ENCODE data around the gene KCTD8. TPM values are rescaled to one million over a fixed set of nuclear protein-coding genes. Genes with fewer than 3 reads are reported as not detected.

The KCTD8 gene
- total and polyA plus RNA-seq, 2 donors (not counting 3 experiments of a cell fraction or from before 2014, with no cell fraction given) = 0.36 to 0.80 TPM

GRCh38 chr4:44146516-44146915 is 302.1 kb downstream of the KCTD8 start:
- no peak overlapping the region for H2AFZ ChIP-seq (ENCODE audit: low read depth, low read length)
- DNase-seq (ENCODE audit: low read depth, low spot score) (no peak), FAIRE-seq (no peak)
- peak overlapping the region; percentile 93 for H3K4me2 ChIP-seq (ENCODE audit: insufficient read depth, low read length)
- no peaks in the 10 kb centered on the region for H3K9me3 ChIP-seq (replicated peaks; ENCODE audit: control insufficient read depth, insufficient read depth, low read length)
- H3K36me3 ChIP-seq (ENCODE audit: control insufficient read depth in 2 of 2, extremely low read depth in 1 of 2, insufficient read depth in 2 of 2, low read length in 2 of 2) = no peaks in the 10 kb centered on the region
- H3K9me1 ChIP-seq (replicated peaks; ENCODE audit: control insufficient read depth, extremely low read depth, insufficient read depth, low read length) = no peaks in the 10 kb centered on the region
- H3K9ac ChIP-seq (replicated peaks; ENCODE audit: extremely low read depth, insufficient read depth, low read length) = peak overlapping the region; percentile 51
- H3K27ac ChIP-seq (ENCODE audit: insufficient read depth, low read depth, low read length) = peak overlapping the region; percentile 93
- BruUV-seq (replicated peaks) = no TSS peak
- no peak for TF ChIP-seq MYC (IDR thresholded peaks at IDR 0.05; ENCODE audit: low read depth, low read length)
- no peak for TF ChIP-seq MAX (IDR thresholded peaks at IDR 0.05; ENCODE audit: insufficient read depth, insufficient read length)
- TF ChIP-seq CTCF (IDR thresholded peaks at IDR 0.05; ENCODE audit: extremely low read depth in 1 of 2, insufficient read depth in 1 of 2, low read depth in 1 of 2, low read length in 2 of 2) = no peak
- TF ChIP-seq FOS (IDR thresholded peaks at IDR 0.05; ENCODE audit: borderline replicate concordance, insufficient read depth, low read length) = no peak
- no peak for TF ChIP-seq POLR2AphosphoS5 (IDR thresholded peaks at IDR 0.05; ENCODE audit: insufficient read depth, low read depth, low read length)
- TF ChIP-seq EZH2 (IDR thresholded peaks at IDR 0.05; ENCODE audit: borderline replicate concordance, low read depth, low read length, severe bottlenecking) = no peak
- TF ChIP-seq POLR2A (IDR thresholded peaks at IDR 0.05; ENCODE audit: low read depth, low read length) = no peak
- TF ChIP-seq JUN (IDR thresholded peaks at IDR 0.05; ENCODE audit: borderline replicate concordance, insufficient read depth, insufficient read length, low read depth) = no peak
- no peak for TF ChIP-seq GATA2 (IDR thresholded peaks at IDR 0.05; ENCODE audit: insufficient read depth, insufficient read length, low read depth, low read length)
- no peak overlapping the region for H3K4me3 ChIP-seq (replicated peaks in 1 of 3; ENCODE audit: insufficient read depth in 1 of 3, low read depth in 1 of 3, low read length in 3 of 3)
- peaks cover 64% of the 10 kb centered on the region for H3K4me1 ChIP-seq (ENCODE audit: control insufficient read depth, extremely low read depth, insufficient read depth, low read length)
- no peaks in the 10 kb centered on the region for H3K27me3 ChIP-seq (ENCODE audit: control insufficient read depth in 2 of 2, insufficient read depth in 2 of 2, low read length in 2 of 2)
- ChIA-PET CTCF (interaction anchor here (1.0 to 1.6 kb wide), 2 partner anchors 25 to 302 kb away, joined by 3 read pairs; partner anchors contain the start of gene KCTD8), POLR2A (no interaction called here)
- H4K20me1 ChIP-seq (replicated peaks; ENCODE audit: control insufficient read depth, extremely low read depth, insufficient read depth, low read length) = no peaks in the 10 kb centered on the region
- no peaks in the 10 kb centered on the region for H3K79me2 ChIP-seq (ENCODE audit: control insufficient read depth, insufficient read depth, low read length)
- intact Hi-C loops (cut with micrococcal nuclease) (loop anchor here (1.0 to 10.0 kb wide), 6 partner anchors 14 to 362 kb away; partner anchors contain the start of gene KCTD8), dilution Hi-C loops (cut with MboI; ENCODE audit: extremely low pct_ligation_motif_present, low sequenced_read_pairs) (no loop called here)
